KOPT-K1 (cell line): ENCODE measurements around the gene EDRF1.
"Not testable (repeated sequence)": the region's sequence is repeated elsewhere in the genome, so short reads cannot be mapped to it uniquely, and the experiment has no call there.

Source experiments
- H3K27ac ChIP-seq: fragments of 200-600 bp; sonication (generic); 2 replicates; pipeline ENCODE4 v1.5.1; 2016; ENCODE audit warnings: antibody characterized with exemption, mild to moderate bottlenecking, low read depth, low read length; ENCODE audit not compliant: poor library complexity, severe bottlenecking
- H3K36me3 ChIP-seq: fragments of 200-600 bp; sonication (generic); 2 replicates; pipeline ENCODE4 v1.5.1; 2017; ENCODE audit warnings: antibody characterized with exemption, mild to moderate bottlenecking, low read length, moderate library complexity; ENCODE audit not compliant: insufficient read depth
- H3K9me3 ChIP-seq: fragments of 200-600 bp; sonication (generic); 2 replicates; pipeline ENCODE4 v1.5.1; 2017; ENCODE audit warnings: antibody characterized with exemption, low read length, mild to moderate bottlenecking; ENCODE audit not compliant: insufficient read depth, poor library complexity, severe bottlenecking

The EDRF1 gene

DNA sequence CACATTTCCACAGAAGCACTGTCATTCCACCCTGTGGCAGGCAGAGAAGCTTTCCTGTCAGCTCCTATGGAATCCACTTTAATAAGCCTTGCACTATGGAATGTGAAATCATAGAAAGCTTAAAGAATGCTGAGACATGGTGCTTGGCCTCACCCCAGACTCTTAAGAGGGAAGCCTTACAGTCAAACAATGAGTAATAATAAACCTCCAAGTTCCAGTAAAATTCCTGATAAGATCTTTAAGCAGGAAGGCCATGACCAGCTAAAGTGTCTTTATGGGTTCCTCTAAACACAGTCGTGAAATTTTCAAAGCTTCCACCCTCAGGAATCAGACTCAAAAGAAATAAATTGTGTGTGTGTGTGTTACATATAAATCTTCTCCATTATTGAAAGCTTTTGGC is 24.6 kb upstream of the EDRF1 start:
- no peak overlapping the region for H3K27ac ChIP-seq
- no peaks in the 10 kb centered on the region for H3K9me3 ChIP-seq
- no peaks in the 10 kb centered on the region for H3K36me3 ChIP-seq

DNA sequence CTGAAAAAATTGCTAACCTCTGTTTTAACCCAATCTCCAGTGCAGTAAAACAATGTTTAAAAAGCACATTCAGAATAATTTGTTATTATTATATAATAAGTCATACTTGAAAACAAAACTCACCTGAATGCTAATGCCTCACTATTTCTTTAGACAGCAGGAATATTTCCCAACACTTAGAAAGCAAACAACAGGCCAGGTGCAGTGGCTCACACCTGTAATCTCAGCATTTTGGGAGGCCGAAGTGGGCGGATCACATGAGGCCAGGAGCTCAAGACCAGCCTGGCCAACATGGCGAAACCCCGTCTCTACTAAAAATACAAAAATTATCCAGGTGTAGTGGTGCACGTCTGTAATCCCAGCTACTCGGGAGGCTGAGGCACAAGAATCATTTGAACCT is 22.6 kb upstream of the EDRF1 start:
- H3K27ac ChIP-seq, H3K36me3 ChIP-seq, H3K9me3 ChIP-seq: not testable (repeated sequence)

DNA sequence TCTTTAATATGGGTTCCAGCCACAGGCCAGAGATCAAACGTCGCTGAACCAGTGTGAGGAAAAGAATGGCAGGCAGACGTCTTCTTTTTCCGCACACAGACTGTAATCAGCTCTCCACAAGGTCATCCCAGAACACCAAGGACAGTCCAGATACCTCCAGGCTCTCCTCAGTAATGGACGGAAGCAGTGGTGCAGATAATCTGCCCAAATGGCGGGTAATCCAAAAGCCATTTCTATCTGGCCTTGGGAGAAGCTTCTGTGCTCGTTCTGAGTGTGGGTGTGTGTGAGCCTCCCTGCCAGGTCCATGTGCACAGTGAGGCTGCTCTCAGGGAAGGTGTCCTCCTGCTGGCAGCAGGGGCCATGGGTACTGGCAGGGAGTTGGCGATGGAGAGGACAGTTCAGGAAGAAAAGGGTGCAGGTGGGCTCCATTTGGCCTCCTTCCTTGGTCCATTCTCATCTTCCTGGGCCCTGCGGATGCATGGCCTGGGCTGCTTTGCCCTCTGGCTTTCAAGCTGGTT is 21.0 kb upstream of the EDRF1 start:
- Histone ChIP-seq H3K9me3 (no peaks in the 10 kb centered on the region), H3K36me3 (no peaks in the 10 kb centered on the region), H3K27ac (no peak overlapping the region)

DNA sequence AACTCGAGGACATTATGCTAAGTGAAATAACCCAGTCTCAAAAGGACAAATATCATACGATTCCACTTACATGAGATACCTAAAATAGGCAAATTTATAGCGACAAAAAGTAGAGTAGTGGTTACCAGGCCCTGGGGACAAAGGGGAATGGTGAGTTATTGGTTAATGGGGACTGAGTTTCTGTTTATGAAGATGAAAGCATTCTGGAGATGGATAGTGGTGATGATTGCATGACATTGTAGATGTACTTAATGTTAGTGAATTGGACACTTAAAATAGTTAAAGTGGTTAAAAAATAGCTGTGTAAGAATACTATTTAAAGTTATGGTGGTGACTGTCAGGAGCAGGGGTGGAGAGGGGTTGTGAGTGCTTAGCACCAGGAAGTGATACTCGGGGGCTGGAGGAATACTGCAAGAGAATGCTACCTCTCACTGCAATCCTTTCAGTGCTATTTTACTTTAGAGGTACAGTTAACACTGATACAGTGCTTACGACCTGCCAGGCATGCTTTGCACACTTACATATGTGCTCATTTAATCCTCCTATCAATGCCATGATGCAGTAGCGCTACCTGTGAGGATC is 19.9 kb upstream of the EDRF1 start:
- H3K27ac ChIP-seq, result no peak overlapping the region
- no peaks in the 10 kb centered on the region for H3K9me3 ChIP-seq
- H3K36me3 ChIP-seq, result no peaks in the 10 kb centered on the region

DNA sequence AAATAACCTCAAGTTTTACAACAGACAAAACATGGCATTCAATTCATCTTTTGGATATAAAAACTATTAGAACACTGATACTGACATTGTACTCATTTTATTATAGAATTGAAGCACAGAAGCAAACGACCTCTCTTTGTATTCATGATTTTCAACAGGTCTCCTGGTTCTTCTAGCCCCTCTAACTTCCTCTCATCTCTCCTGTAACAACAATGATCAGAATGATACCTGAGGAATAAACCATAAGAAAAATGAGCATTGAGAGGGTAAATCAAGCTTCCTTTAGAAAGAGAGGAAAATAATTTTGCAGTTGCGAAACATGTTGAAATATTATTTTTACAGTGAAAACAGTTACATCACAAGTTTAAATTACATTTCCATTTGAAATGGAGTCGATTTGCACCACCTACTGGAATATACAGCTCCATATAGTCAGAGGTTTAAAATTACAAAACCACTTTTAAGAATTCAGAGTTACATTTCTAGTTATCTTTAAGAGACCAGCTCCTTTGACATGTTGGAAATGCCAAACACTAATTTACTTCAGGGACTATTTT is 19.1 kb upstream of the EDRF1 start:
- no peaks in the 10 kb centered on the region for H3K9me3 ChIP-seq
- no peaks in the 10 kb centered on the region for H3K36me3 ChIP-seq
- H3K27ac ChIP-seq, result no peak overlapping the region

DNA sequence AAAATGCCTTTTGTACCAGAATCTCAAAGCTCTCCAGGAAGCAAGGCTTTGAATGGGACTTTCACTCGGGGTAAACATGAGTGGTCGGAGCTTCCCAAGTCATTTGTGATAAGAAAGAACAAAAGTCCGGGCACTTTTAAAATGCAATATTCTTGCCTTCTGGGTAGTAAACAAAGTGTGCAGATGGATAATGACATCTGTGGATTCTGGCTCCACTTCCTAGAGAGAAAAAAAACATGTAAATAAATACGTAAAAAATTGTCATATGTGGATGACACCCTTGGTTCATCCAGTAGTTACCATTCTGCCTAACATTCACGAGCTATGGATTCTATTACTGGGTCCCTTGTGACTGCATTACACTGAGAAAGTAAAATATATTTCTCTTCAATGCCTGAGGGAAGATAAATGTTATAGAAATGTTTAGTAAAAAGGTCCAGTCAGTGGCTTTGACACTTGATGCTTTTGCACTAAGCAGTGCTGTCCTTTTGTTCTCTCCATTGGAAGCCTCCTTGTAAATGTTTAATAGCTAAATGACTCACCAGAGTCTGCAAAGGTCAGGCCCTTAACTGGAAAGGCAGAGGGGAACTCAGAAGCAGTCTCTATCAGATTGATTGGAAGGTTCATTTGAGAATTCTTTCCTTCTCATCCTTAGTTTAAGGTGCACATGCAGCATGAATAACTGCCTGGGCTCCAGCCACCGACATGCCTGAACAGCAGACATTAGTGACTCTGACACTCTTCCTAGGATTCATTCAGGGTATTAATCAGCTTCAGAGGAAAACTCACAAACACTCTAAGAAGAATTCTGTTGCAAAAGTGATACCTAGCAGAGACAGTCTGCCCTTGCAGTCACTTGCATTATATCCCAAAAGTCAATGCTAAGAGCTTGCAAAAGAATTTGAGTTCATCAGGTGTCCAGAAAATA is 11.7 kb upstream of the EDRF1 start:
- H3K9me3 ChIP-seq, result no peaks in the 10 kb centered on the region
- H3K36me3 ChIP-seq, result no peaks in the 10 kb centered on the region
- H3K27ac ChIP-seq, result no peak overlapping the region

DNA sequence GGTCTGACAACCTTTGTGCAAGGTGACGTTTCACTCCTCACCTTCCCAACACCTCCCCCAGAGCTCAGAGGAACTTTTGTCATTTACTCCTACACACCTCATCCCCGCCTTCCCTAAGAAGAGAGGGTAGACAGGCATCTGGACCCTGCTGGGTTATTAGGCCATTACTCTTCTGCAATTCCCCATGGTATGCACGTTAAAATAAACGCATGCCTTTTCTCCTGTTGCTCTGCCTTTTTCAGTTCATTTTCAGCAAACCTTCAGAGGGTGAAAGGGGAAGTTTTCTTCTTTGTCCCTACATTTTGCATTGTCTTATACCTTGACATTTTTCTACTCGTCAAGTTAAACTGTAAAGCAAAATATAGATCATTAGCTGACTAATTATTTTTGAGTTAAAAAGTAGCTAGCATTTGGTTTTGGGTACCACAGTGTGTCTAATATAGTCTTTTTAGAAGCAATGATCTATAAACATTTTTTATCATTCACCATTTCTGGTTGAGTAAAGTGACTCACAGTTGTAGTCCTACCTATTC is 10.5 kb upstream of the EDRF1 start:
- Histone ChIP-seq H3K9me3 (no peaks in the 10 kb centered on the region), H3K27ac (no peak overlapping the region)

DNA sequence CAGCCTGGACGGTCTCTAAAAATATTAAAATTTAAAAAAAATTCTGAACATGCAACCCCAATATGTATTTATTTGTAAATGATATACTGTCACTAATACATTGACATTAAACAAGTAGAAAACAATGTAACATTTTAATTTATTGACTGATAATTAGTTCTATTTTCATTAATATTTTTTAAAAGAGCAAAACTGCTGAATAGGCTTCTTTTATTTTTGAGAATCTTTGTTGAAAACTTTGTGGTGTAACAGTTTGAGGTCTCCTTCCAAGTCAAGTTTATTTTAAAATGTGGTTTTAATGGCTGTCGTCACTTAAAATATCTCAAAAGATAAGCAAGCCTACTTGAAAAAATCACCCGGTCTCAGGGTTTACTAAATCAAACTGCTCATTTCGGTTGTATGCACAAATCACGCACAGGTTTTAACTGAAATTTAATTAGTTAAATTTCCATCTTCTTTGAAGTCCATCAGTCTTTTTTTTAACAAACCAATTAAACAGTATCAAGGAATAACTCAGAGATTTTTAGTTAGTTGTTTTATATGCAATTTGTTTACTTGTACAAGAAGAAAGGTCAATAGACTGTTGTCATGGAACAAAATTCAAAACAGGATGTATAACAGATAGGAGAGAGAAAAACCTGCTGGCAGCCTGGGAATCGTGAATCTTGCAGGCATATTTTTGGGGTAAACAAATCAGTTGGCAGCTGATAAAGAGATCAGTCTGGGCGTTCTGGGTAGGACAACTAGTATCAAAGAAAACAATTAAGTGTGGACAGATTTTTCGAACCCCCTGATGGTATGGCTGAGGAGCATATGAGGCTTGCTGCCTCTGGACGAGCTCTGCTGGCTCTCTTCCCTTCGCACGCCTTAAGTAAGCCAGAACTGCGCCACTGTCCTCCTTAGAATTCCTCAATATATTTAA is 9.7 kb upstream of the EDRF1 start:
- Histone ChIP-seq H3K9me3 (no peaks in the 10 kb centered on the region), H3K27ac (no peak overlapping the region), H3K36me3 (no peaks in the 10 kb centered on the region)

More for the DNA sequence above, 10.5 kb upstream of the EDRF1 start:
- no peaks in the 10 kb centered on the region for H3K36me3 ChIP-seq

DNA sequence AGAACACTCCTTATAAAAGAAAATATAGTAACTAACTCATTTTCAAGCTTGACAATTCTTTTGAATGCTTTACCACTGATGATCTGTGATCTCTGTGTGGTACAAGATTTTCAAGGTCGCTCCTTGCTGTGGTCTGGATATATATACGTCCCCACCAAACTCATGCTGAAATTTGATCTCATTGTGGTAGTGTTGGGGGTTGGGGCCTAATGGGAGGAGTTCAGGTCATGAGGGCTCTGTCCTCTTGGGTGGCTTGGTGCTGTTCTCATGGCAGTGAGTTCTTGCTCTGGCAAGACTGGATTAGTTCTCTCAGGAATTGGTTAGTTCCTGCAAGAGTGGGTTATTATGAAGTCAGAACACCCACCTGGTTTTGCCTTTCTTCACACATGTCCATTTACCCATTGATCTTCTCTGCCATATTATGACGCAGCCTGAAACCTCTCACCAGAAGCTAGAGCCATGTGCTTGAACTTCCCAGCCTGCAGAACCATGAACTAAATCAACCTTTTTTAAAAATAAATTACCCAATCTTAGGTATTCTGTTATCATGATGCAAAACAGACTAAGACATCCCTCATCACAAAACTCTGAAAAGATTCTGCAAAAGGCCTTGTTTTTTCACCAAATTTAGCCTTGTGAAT is 8.3 kb upstream of the EDRF1 start:
- H3K9me3 ChIP-seq, result no peaks in the 10 kb centered on the region
- no peaks in the 10 kb centered on the region for H3K36me3 ChIP-seq
- no peak overlapping the region for H3K27ac ChIP-seq

DNA sequence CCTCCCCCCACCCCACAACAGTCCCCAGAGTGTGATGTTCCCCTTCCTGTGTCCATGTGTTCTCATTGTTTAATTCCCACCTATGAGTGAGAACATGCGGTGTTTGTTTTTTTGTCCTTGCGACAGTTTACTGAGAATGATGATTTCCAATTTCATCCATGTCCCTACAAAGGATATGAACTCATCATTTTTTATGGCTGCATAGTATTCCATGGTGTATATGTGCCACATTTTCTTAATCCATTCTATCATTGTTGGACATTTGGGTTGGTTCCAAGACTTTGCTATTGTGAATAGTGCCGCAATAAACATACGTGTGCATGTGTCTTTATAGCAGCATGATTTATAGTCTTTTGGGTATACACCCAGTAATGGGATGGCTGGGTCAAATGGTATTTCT is 4.8 kb upstream of the EDRF1 start:
- H3K9me3 ChIP-seq, H3K27ac ChIP-seq, H3K36me3 ChIP-seq: not testable (repeated sequence)

DNA sequence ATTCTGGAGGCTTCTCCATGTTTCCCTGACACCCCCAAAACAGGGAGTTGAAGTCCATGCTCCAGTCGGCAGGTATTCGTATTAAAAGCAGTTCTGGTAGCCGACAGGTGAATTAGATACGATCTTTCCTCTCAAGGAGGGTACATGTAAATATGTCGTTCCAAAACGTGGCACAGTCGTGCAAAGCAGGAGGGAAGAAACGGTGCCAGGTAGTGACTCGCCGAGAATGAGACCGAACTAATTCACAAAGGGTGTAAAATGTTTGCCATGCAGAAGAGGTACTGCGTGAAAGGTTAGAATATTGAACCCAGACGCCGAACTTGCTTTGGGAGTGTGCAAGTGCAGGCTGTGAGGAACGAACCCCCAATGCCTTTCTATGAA is 483 bp downstream of the EDRF1 start:
- no peaks in the 10 kb centered on the region for H3K9me3 ChIP-seq
- peaks cover 41% of the 10 kb centered on the region for H3K36me3 ChIP-seq
- H3K27ac ChIP-seq, result peak overlapping the region; percentile 85

DNA sequence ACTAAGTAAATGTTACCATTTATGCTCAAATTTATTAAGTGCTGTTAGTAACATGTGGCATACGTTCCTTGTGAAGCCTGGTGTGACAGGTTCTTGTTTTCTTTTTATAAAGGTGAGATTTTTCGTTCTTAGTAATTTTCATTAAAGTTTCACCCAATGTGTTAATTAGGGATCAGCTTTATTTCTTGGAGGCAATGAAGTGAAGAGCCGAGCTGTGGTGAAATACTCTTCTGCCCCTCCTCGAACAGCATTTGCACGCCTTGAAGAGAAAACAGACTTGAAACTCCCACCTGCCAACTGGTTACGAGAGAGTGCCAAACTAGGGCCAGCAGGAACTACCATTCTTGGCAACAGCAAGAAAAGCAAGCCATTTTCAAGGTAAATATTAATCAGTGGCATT is 1.5 kb downstream of the EDRF1 start:
- Histone ChIP-seq H3K36me3 (peaks cover 52% of the 10 kb centered on the region), H3K27ac (no peak overlapping the region), H3K9me3 (no peaks in the 10 kb centered on the region)

DNA sequence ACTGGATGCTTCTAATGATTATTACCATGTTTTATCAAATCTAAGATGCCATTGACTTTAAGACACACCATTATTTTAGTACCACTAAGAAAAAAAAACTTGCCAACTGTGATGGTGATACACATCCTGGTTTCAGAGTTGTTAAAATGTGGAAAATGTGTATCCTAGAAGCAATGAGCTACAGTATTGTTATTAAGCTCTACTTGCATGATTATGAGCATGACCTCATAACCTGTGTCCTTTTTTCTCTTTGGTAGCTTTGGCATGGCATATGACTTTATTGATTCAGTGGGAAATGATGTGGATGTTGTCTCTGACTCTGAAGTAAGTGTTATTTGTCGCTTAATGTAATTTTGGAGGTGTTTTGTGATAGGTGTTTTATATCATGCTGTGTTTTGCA is 3.3 kb downstream of the EDRF1 start:
- Histone ChIP-seq H3K9me3 (no peaks in the 10 kb centered on the region), H3K27ac (no peak overlapping the region), H3K36me3 (peaks cover 70% of the 10 kb centered on the region)

DNA sequence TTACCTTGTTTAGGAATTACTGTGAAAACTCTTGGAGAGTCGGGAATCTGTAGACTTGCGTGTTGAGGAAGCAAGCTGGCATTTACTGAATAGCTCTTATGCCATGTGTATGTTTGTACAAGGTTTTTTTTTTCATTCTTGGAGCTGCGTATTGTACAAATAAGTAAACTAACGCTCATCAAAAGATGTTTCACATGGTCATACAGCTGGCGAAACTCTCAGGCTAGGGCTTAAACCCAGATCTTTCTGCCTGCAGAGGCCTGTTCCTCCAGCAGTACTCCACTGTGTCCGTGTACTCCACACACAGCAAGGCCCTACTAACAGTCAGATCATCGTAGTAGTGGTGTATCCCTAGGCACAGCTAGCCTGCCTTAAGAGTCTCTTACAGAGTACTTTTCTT is 7.4 kb downstream of the EDRF1 start:
- Histone ChIP-seq H3K27ac (no peak overlapping the region), H3K36me3 (peaks cover 99% of the 10 kb centered on the region), H3K9me3 (no peaks in the 10 kb centered on the region)
